Measurements from ENCODE around the gene TBC1D22A.

The TBC1D22A gene

DNA sequence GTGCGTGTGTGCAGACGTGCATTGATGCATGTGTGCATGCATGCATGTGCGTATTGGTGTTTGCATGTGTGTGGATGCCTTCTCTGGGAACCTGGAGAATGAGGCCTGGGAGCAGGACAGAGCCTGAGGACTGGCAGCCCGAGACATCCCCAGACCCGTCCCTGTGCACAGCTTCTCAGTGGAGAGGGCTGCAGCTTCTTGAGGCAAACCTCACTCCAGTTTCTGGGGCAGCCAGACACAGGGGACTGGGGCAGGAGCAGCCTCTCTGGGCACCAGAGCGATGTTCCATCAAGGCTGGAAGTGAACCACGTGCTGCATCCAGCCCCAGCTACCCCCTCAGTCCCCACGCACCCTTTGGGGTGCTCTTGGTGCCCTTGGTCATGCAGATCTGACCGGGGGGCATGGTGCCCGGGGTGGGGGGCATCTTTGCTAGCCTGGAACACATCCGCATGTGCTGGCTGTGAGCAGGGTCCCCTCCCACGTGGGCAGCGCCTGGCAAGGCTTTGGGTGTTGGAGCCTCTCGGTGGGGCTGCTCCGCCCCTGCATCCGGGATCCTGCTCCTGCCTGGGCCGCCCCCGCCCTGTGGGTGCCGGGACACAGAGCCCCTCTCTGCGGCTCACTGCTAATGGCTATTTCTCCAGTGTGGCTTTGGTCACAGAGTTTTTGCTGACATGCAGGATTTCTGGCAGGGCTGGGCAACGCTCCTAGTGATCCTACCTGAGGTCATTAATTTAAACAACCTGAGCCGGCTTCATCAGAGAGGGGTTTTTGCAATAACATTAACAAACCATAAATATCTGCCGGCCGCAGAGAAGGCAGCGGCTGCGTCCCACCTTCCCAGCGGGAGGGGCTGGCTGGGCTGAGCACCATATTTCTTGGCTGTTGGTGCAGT is 434.7 kb downstream of the TBC1D22A start (continued):
- TF ChIP-seq POU6F1 (CRISPR knock-in tag; IDR thresholded peaks at IDR 0.05; ENCODE audit: borderline replicate concordance, low read depth) (no peak), ZNF8 (CRISPR knock-in tag; IDR thresholded peaks at IDR 0.05) (no peak), BACH2 (CRISPR knock-in tag; IDR thresholded peaks at IDR 0.05; ENCODE audit: borderline replicate concordance) (no peak), PPARA (CRISPR knock-in tag; IDR thresholded peaks at IDR 0.05; ENCODE audit: borderline replicate concordance) (no peak), ZC3H10 (CRISPR knock-in tag; IDR thresholded peaks at IDR 0.05) (no peak), CSDC2 (CRISPR knock-in tag; IDR thresholded peaks at IDR 0.05) (no peak), TCF4 (CRISPR knock-in tag; IDR thresholded peaks at IDR 0.05; ENCODE audit: borderline replicate concordance) (no peak), TOX (CRISPR knock-in tag; IDR thresholded peaks at IDR 0.05; ENCODE audit: borderline replicate concordance) (no peak)

DNA sequence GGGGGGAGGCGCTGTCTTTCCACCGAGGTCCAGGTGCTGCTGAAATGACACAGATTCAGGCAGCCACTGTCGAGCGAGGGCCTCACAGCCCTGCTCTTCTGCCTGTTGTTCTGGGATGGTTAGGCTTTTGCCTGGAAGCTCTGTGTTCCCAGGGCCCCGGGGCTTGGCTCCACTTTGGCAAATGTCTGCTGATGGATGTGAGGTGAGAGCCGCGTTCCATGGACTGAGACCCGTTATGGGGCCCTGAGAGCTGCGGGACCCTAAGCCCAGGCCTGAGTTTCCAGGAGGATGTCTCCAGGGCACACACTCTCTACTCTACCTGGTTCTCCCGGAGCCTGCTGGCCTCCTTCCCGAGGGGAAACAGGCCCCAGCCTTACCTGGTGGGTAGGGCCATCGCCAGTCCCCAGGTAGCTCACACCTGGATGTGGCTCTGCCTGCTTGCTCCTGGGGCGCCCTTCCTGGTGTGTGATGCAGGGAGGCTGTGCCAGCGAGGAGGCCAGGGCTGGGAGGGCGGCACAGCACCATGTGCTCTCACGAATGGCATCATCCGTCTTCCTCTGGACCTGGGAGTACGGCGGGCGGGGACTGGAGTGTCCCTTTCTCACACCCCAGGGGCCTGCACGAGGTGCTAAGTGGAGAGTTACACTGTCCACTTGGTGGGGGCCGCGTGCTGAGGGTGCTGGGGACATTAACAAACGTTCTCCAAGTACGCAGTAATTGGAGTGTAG is 435.5 kb downstream of the TBC1D22A start:
- TF ChIP-seq ZNF70 (CRISPR knock-in tag; IDR thresholded peaks at IDR 0.05) (no peak), RARB (CRISPR knock-in tag; IDR thresholded peaks at IDR 0.05) (no peak), ZNF565 (CRISPR knock-in tag; conservative IDR thresholded peaks at IDR 0.05; ENCODE audit: low read depth) (no peak), BACH2 (CRISPR knock-in tag; IDR thresholded peaks at IDR 0.05; ENCODE audit: borderline replicate concordance) (no peak), PPARA (CRISPR knock-in tag; IDR thresholded peaks at IDR 0.05; ENCODE audit: borderline replicate concordance) (no peak), ZC3H10 (CRISPR knock-in tag; IDR thresholded peaks at IDR 0.05) (no peak), ESRRG (CRISPR knock-in tag; IDR thresholded peaks at IDR 0.05) (no peak)
- no peak for ATAC-seq

DNA sequence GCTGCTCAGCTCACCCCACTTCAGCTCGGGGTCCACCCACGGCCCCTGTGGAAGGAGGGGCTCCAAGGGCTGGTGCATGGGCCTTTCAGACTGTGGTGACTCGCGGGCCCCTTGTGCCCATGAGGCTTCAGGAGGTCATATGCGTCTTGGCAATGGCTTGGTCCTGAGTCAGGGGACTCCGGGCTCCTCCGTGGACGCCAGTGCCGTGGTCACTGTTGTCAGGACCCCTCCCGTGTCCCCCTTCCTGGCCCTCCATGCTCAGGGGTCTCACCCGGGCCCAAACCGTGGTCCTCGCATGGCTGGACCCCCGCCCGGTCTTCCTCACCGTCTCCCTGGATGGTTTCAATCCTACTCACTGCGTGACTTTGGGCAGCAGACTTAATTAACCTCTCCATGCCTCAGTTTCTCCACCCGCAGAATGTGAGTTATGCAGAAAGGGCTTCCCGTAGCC is 436.4 kb downstream of the TBC1D22A start:
- ATAC-seq: no peak
- TF ChIP-seq ESRRG (CRISPR knock-in tag; IDR thresholded peaks at IDR 0.05) (no peak), BACH2 (CRISPR knock-in tag; IDR thresholded peaks at IDR 0.05; ENCODE audit: borderline replicate concordance) (no peak), ZNF565 (CRISPR knock-in tag; conservative IDR thresholded peaks at IDR 0.05; ENCODE audit: low read depth) (no peak), TCF4 (CRISPR knock-in tag; IDR thresholded peaks at IDR 0.05; ENCODE audit: borderline replicate concordance) (no peak), ZNF70 (CRISPR knock-in tag; IDR thresholded peaks at IDR 0.05) (no peak), RARB (CRISPR knock-in tag; IDR thresholded peaks at IDR 0.05) (no peak), TOX (CRISPR knock-in tag; IDR thresholded peaks at IDR 0.05; ENCODE audit: borderline replicate concordance) (no peak), SNAI2 (CRISPR knock-in tag; IDR thresholded peaks at IDR 0.05) (no peak), GLIS3 (CRISPR knock-in tag; IDR thresholded peaks at IDR 0.05) (no peak), ZC3H10 (CRISPR knock-in tag; IDR thresholded peaks at IDR 0.05) (no peak), OSR1 (CRISPR knock-in tag; IDR thresholded peaks at IDR 0.05) (no peak), ZFP3 (CRISPR knock-in tag; IDR thresholded peaks at IDR 0.05) (no peak), ARNTL (CRISPR knock-in tag; IDR thresholded peaks at IDR 0.05; ENCODE audit: borderline replicate concordance, low read depth) (no peak), PATZ1 (CRISPR knock-in tag; IDR thresholded peaks at IDR 0.05; ENCODE audit: borderline replicate concordance) (no peak), ZFP30 (CRISPR knock-in tag; IDR thresholded peaks at IDR 0.05) (no peak), ZNF8 (CRISPR knock-in tag; IDR thresholded peaks at IDR 0.05) (no peak)
- TF ChIP-seq, protein P1, sequence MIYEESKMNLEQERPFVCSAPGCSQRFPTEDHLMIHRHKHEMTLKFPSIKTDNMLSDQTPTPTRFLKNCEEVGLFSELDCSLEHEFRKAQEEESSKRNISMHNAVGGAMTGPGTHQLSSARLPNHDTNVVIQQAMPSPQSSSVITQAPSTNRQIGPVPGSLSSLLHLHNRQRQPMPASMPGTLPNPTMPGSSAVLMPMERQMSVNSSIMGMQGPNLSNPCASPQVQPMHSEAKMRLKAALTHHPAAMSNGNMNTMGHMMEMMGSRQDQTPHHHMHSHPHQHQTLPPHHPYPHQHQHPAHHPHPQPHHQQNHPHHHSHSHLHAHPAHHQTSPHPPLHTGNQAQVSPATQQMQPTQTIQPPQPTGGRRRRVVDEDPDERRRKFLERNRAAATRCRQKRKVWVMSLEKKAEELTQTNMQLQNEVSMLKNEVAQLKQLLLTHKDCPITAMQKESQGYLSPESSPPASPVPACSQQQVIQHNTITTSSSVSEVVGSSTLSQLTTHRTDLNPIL (CRISPR knock-in tag; IDR thresholded peaks at IDR 0.05; ENCODE audit: low read depth): no peak

DNA sequence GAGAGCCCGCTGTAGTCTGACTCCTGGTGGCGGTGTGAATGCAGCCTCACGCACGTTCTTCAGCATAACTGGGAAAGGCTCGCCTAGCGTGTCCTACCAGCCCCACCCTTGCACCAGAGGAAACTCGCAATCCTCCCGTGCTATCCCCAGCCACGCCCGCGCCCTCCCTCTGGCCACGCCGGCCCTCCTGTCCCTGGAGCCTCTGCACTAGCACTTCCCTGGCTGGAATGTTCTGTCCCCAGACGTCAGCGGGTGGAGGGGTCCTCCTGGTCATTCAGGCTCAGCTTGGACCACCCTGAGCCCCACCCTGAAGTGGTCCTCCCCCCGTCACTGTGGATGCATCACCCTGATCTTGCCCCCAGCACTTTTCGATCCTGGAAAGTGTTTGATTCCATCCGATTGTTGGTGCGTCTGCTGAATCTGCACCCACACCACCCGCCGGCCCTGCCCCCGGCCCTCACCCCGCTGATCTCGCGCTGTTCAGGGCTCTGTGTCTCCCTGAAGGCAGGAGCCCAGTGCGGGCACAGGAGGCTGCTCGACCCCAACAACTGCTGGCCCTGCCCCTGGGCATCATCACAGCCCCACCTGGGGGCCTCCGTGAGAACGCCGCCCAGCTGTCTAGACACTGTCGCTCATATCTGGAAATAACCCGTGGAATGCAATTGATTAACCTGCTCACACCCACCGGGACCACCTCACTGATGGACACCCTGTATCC is 437.0 kb downstream of the TBC1D22A start:
- TF ChIP-seq TCF4 (CRISPR knock-in tag; IDR thresholded peaks at IDR 0.05; ENCODE audit: borderline replicate concordance): no peak
- TF ChIP-seq CSDC2 (CRISPR knock-in tag; IDR thresholded peaks at IDR 0.05): no peak
- no peak for TF ChIP-seq ZNF565 (CRISPR knock-in tag; conservative IDR thresholded peaks at IDR 0.05; ENCODE audit: low read depth)
- TF ChIP-seq PPARA (CRISPR knock-in tag; IDR thresholded peaks at IDR 0.05; ENCODE audit: borderline replicate concordance): no peak
- ATAC-seq: no peak
